ENCODE measurements around the gene DAPK2.

Gene DAPK2

GRCh38 chr15:63864186-63864585 is 182.1 kb downstream of the DAPK2 start:
- DNase-seq (ENCODE audit: low spot score), result no peak

DNA sequence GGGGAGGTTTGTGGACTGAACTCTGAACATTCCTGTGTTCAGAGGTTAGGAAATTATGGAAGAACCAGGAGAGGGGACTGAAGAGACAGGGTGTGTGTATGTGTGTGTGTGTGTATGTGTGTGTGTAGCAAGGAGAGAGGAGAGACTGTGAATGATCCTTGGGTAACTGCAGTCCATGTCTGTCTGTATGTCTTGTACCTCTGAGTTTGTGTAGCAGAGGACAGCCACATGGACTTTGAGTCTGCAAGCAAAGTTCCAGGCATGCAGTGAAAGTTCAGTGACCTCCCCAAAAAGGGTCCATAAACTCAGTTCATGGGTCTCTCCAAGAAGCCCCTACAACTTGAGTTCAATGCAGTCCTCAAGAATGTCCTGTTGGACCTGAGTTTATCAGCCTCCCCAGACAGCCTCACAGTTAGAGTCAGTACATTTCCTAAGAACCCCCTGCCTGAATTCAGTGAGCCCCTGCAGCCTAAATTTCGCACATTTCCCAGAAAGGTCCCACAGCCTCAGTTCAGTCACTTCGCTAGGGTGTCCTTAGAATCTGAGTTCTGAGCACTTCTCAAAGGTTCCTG is 184.3 kb downstream of the DAPK2 start:
- DNase-seq (ENCODE audit: low spot score), result no peak

DNA sequence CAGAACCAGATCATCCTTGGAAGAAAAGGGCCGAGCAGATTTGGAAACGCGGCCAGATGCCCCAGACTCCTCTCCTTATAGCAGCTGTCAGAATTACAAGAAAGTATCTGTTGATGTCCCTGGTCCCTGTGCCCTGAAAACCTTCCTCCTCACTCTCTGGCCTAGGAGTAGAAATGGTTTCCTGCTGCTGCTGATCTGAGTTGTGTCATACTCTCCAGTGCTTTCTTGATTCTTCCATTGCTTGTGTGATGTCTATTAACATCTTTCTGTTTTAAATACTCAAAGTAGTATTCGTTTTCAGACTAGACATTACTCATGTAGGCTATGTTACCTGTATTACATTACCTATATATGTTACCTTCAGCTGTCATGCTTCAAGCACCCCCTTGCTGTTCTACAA is 185.7 kb downstream of the DAPK2 start:
- no peak for DNase-seq (ENCODE audit: low spot score)

DNA sequence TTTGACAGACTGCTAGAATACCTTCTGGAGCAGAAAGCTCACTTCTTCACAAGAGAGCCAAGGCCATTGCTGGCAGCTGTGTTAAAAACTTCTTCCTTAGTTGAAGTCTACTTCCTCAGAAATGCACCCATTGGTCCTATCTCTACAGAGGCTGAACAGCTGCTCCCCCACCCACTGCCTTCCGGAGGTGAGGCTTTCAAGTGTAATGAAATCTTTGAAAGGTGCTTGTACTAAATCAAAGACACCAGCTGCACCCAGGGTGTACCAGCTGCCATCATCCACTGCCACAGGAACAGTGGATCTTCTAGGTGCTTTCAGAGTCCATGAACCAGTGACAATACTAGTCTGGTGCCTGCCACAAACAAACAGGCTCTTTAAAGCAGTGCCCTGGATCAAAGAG is 186.1 kb downstream of the DAPK2 start:
- DNase-seq (ENCODE audit: low spot score), result no peak

DNA sequence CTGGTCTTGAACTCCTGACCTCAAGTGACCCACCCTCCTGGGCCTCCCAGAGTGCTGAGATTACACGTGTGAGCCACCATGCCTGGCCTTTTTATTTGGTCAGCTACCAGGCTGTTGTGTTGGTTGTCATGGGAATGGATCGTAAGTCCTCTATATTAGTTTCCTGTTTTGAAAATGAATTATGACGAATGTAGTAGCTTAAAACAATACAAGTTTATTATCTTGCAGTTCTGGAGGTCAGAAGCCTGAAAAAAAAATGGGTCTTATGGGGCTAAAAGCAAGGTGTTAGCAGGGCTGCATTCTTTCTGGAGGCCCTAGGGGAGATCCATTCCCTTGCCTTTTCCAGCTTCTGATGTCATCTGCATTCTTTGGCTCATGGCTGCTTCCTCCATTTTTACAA is 187.4 kb downstream of the DAPK2 start:
- DNase-seq (ENCODE audit: low spot score), result no peak

DNA sequence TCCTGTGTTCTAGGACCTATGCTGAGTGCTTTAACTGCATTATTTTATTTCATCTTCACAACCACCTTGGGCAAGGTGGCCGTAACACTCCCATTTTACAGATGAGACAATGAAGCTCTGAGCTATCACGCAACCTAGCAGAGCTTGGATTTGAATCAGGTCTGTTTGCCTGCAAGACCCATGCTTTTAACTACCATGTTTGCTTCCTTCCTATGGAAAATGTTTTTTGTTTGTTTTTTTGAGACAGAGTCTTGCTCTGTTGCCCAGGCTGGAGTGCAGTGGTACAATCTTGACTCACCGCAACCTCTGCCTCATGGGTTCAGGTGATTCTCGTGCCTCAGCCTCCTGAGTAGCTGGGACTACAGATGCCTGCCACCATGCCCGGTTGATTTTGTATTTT is 187.8 kb downstream of the DAPK2 start:
- no peak for DNase-seq (ENCODE audit: low spot score)

DNA sequence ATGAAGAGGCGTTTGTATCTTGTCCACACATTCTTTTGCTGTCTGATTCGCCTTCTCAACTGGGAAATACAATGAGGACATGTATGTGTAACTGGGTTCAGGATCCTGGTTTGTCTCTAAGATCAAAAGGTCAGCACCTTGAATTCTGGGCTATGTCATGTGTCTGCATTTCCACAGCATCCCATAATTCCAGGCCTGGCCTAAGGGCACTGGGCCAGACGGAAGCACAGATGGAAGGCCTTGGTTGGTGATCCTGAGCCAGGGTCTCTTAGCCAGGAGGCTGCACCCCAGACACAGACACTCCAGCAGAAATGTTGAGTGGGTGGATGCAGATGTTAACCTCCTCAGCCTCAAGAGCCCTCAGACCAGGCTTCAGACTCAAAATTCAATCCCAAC is 188.8 kb downstream of the DAPK2 start:
- DNase-seq (ENCODE audit: low spot score), result no peak
